NCI-H128 (cell line): ENCODE results near the gene AGR2.
"Not testable (repeated sequence)": the region's sequence is repeated elsewhere in the genome, so short reads cannot be mapped to it uniquely, and the experiment has no call there.

ENCODE experiments used
- DNase-seq: peaks from one replicate; lab custom pipeline; 2025; ENCODE audit not compliant: unreplicated experiment; lab: John Stamatoyannopoulos, UW

AGR2 gene

DNA sequence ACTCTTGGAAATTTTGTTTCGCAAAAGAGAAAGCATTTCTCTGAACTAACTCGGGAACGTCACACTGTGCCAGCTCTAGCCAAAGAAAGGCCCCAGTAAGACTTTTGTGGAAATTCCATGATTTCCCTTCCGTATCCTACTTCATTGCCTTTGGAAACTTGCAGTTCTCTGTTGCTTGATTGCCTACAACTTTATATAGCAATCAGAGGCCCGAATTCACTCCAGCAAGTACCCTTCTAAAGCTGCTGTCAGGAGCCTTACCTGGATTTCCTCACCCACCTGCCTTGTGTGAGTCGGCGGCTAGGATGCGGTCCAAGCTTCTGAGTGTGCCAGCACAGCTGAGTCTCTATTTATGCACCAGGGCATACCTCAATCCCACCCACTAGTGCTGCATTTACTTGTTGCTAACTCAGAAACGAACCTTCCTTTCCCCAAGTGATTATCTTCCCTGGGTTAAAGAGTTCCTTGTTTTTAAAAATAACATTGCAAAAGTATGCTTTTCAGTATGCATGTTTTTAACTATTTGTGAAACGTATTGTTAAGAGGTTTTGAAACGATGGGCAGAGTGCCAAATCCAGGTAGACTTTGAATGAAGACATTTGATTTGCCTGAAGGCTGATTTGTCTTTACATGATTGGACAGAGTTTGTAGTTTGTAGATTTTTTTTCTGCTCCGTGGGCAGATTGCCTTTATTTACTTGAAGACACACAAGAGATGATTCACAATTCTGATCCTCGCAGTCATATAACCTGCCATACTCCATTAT lies at the start of gene AGR2:
Gene AGR2 (minus strand): TSS at position 326 of the 766 bp plus-strand sequence. CDS start 3,203 bp downstream, outside the sequence.
- no peak for DNase-seq

DNA sequence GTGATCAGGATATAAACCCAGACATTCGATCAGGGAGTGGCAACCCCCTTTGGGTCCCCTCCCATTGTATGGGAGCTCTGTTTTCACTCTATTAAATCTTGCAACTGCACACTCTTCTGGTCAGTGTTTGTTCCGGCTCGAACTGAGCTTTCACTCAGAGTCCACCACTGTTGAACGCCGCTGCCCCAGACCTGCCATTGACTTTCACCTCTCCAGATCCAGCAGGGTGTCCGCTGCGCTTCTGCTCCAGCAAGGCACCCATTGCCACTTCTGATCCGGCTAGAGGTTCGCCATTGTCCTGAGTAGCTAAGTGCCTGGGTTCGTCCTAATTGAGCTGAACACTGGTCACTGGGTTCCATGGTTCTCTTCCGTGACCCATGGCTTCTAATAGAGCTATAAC lies 48.4 kb upstream of the AGR2 start:
- not testable (repeated sequence) for DNase-seq

DNA sequence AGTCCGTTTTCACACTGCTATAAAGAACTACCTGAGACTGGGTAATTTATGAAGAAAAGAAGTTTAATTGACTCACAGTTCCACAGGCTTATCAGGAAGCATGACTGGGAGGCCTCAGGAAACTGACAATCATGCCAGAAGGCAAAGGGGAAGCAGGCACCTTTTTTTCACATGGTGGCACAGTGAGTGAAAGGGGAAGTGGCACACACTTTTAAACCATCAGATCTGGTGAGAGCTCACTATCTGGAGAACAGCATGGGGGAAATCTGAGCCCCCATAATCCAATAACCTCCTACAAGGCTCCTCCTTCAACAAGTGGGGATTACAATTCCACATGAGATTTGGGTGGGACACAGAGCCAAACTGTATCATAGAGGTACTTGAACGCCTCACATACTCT lies 47.0 kb upstream of the AGR2 start:
- no peak for DNase-seq

DNA sequence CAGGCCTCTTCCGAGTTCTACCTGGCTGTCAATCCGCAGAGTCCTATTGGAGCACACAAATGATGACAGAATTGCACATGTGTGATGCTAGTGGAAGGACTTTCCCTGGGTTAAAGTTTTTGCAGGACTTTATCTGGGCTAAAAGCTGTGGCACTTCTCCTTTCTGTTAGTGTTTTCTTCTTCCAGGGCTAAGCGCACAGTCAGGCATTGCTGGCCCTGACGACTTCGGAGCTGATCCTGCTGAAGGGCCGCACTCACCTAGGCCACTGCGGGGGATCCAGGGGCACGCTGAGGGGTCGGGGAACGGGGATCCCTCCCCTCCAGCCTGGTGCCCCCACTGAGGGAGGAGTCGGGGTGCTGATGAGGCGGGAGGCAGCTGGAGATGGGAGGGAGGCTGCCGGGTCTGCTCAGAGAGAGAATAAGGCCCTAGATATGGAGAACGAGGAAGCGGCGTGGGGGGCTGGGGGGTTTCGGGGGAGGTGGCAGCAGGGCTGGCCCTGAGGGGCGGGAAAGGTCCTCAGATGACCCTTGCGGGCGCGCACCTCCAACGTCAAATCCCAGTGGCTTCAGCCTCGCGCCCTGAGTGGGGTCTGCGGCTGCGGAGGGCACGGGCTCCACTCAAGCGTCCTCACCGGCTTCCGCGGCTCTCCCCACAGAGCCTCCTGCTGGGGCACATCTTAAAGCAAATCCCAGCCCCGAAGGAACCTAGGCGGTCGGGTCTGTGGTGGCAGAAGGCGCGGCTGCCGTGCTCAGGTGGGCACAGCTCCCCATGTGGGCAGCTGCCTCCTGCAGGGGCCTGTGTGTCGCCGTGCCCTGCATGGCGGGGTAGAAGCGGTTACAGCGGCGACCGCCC lies 46.0 kb upstream of the AGR2 start:
- no peak for DNase-seq

DNA sequence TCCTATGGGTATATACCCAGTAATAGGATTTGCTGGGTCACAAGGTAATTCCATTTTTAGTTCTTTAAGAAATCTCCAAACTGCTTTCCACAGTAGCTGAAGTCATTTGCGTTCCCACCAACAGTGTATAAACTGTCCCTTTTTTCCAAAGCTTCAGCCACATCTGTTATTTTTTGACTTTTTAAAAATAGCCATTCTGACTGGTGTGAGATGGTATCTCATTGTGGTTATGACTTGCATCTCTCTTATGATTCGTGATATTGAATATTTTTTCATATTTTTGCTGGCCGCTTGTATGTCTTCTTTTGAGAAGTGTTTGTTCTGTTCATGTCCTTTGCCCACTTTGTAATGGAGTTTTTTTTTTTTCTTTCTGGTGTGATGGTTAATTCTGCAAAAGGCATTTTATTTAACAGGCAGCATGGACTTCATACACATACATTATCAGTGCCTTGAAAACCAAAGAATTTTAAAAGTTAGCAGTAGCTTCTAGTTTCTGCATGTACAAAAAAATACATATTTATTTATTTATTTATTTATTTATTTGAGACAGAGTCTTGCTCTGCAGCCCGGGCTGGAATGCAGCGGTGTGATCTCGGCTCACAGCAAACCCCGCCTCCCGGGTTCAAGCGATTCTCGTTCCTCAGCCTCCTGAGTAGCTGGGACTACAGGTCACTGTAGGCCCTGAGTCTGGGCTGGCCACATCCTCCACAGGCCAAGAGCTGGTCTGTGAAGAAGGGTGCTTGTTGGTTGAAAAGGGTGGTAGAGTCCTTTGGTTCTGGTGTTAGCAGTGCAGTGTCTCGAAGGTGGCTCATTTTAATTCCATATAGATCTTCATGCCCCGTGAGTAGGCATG lies 44.7 kb upstream of the AGR2 start:
- DNase-seq: no peak

DNA sequence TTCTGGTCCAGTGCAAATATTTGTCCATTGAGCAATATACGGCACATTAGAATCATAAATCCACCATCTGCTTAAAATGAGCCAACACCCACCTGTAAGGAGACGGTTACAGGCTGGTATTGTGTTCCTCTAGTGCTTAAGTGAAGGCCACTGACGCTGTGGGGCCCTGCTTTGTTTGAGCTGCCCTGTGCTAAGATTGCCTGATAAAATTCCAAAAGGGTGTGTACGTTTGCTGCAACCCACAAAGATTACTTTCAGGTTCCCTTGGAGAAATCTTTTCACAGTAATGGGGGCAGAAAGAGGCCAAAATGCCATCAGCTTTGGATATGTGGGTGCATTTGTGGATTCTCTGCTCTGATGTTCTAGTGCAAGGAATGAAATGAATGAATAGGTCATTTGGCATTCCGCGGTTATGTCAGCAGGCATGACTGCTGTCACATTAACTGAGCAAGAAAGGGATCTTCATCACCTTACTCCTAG lies 42.6 kb upstream of the AGR2 start:
- DNase-seq: no peak

DNA sequence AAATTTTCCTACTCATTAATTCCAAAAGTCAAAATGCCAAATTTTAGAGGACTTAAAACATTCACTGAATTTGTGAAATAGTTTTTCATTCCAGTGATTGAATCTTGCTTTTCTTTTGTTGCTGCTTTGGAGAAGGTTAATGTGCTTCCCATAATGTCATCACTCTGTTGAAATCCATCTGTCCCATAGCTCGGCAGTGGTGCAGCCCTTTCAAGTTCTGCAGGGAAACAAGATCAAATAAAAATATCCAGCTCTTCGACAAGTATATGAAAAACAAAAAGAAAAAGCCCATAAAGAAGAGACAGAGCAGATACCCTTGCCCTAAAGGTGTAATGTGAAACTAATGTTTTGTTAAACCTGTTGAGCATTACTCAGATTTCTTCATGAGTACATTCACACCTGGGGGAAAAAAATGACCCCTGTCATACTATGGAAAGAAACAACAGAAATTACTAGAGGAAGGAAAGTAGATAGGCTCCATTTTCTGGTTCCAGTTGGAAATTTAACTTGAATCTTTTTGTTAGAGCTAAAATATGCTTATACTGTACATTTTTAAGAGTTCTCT lies 41.9 kb upstream of the AGR2 start:
- DNase-seq: no peak

DNA sequence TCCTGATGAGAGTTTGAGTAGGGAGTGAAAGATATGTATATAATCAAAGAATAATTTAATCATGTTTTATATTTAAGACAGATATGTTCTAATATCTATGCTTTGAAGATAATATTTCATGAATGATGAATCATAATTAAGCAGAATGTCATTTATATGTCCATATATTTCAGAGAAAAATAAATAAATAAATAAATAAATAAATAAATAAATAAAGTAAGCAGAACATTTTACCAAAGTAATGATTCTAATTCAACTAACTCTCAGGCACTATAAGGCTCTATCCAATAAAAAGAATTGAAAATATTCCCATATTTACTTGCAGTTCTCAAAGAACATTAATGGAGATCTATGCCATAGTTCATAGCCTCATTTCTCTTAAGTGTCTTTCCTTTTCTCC lies 40.9 kb upstream of the AGR2 start:
- DNase-seq: no peak

DNA sequence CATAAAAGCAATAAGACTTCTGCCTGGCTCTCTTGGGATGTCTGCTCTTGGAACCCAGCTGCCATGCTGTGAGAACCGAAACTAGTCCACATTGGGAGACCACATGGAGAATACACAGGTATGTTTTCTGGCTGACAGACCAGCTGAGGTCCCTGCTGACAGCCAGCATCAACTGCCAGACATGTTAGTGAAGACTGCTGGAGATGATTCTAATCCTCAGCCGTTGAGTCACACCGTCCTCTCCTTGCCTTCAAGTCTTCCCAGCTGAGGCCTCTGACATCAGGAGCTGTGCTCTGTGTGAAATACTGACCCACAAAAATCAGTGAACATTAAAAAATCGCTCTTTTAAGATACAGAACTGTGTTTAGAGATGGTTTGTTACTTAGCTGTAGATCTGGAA lies 36.9 kb upstream of the AGR2 start:
- DNase-seq: no peak

DNA sequence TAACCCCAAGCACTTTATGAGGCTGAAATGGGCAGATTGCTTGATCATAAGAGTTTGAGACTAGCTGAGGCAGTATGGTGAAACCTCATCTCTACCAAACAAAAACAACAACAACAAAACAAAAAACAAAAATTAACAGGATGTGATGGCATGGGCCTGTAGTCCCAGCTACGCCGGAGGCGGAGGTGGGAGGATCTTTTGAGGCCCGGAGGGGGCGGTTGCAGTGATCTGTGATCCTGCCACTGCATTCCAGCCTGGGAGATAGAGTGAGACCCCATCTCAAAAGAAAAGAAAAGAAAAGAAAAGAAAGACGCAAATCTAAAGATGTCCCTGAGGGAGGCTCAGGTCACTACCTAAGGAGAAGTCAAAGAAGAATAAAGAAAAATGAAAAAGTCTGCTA lies 35.3 kb upstream of the AGR2 start:
- DNase-seq: no peak

DNA sequence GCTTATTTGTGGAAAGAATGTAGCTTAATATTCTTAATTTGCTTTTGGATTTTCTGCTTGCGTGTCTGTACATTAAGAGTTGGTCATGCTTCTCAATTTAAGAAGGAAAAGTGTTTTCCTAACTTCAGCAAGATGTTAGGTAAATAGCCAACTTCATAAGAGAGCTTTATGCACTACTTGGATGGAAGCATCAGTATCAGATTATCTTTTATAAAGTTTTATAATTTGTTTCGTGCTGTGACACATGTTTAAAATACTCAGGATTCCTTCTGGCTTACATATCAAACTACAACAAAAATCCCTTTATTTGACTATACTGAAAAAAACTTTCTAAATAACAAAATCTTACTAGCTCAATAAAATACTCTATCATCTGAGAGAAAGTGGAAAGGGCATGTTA lies 34.8 kb upstream of the AGR2 start:
- DNase-seq: no peak

DNA sequence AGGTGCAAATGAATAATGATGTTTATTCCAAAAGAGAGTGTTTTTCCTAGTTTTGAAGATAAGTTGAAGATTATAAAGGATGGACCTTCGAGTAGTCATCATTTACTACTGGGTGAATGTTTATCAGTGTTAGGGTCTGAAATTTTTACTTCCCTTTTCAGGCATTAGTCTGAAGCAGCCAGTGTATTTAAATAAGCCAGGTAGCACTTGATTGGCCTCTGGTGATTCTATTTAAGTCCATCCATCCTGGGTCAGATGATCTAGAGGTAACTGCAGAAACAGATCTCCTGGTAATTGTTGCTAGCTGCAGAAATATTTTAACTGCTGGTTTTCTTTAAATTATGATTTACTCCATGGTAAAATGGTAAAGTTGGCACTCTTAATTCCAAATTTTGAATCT lies 34.1 kb upstream of the AGR2 start:
- no peak for DNase-seq

DNA sequence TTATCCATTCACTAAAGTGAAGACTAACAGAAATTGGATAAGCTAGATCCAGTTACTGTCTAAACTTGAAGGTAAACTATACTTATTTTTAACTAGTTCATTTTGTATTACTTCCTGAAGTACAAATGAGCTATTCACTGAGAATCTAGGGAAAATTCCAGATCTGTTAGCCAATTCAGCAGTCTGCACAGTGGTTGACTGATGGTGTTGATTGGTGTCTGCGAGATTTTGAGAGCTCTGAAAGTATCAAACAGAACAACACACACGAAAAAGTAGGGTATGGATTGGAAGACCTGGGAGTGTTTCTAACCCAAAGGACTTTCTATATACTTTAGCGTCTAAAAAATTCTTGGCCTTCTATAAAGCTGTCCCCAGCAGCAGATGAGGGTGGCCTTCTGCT lies 33.6 kb upstream of the AGR2 start:
- no peak for DNase-seq

DNA sequence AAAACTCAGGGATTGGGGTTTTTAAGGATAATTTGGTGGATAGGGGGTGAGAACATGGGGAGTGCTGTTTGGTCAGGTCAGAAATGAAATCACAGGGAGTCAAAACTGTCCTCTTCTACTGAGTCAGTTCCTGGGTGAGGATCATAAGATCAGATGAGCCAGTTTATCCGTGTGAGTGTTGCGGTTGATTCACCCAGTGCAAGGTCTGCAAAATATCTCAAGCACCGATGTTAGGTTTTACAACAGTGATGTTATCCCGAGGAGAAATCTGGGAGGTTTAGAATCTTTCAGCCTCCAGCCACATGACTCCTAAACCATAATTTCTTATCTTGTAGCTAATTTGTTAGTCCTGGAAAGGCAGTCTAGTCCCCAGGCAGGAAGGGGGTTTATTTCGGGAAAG lies 31.7 kb upstream of the AGR2 start:
- DNase-seq: no peak

DNA sequence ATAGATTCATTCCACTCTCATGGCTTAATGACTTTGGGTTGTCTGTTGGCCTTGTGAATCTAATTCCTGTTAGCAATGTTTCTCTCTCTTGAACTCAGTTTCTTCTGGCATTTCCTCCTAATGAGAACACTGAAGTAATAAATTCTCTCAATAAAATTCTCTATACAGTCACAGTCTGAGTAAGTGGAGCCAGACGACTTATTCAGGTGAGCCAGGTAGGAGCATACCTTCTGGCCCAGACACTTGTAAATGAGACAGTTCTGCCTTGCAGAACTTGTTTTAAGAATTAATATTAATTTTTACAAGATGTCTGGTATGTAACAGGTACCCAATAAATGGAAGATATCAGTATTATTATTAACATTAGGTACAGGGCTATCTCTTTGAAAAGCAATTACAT lies 28.6 kb upstream of the AGR2 start:
- no peak for DNase-seq

DNA sequence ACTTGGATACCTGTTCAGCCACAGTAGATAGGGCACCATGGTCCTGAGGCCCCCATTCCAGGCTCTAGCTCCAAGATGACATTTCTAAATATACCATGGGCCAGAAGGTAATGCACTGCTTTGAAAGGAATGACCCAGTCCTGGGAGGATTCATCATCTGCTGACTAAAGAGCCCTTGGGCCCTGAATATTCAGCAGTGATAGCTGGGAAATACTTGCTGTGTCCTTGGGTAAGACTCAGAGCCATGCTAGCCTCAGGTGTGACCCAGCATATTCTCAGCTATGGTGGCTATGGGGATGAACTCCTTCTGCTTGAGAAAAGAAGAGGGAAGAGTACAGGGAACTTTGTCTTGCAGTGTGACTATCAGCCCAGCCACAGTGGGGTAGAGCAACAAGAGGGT lies 21.3 kb upstream of the AGR2 start:
- no peak for DNase-seq

DNA sequence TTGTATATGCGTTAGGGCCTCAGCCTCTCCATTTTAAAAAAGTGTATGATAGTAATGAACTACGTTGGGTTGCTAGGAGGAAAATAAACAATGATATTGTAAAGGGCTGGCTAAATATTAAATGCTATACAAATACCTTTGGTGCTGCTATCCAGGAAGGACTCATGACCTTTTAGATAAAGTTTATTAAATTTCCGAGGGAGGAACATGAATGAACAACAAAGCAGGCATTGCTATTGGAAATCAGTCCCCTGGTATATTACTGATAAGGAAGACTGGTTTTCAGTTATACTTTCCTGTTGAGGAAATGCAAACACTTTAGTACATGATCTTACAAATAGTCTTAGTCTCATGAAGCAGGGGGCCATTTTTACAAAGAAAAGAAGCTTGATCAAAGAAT lies 17.2 kb upstream of the AGR2 start:
- no peak for DNase-seq

DNA sequence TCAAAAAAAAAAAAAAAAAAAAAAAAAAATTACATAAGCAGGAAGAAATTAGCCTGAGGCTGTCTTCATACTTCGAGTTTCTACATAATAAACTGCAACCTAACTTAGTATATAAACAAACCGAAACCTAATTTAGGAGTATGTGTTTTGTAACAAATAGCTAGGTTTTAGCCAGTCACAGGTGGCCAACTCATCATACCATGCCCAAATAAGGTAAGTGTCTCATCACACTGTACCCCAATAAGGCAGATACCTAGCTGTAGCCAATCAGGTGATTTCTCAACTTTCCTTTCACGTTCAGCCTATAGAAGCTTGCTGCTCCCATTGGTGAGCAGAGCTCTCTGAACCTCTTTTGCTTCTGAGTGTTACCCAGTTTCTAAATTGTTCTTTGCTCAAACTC lies 13.9 kb upstream of the AGR2 start:
- DNase-seq: no peak

DNA sequence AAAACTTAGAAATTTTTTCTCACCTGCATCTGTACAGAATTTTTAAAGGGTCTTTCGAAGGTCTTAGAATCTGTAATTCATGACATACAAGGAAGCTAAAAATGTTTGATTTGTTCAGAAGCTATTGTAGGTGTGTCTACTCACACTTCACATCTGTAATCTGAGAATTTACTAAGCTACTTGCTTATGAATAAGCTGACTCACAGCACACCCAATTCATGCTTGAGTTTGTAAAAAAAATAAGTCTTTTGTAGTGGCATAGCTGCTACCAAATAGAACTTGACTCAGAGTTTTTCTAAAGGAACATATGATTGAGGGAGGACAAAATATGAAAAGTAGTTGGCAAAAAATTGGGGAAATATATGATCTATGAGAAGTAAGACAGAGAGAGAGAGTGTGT lies 12.7 kb upstream of the AGR2 start:
- no peak for DNase-seq

DNA sequence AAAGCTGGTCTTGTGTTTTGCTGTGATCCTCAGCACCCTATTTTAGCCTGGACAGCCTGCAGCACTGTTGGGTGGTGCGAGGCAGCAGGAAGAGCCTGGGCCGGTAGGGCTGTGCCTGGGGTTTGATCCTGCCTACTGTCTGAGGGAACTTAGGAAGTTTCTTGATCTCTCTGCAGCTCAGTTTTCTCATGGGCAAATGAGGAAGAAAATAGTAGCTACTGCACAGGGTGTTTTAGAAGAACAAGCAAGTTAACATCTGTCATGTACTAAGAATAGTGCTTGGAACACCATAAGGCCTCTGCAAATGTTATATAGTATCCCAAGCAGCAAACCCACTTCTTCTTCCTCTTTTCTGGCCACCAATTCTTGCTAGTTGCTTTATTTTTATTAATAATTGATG lies 12.0 kb upstream of the AGR2 start:
- DNase-seq: no peak

DNA sequence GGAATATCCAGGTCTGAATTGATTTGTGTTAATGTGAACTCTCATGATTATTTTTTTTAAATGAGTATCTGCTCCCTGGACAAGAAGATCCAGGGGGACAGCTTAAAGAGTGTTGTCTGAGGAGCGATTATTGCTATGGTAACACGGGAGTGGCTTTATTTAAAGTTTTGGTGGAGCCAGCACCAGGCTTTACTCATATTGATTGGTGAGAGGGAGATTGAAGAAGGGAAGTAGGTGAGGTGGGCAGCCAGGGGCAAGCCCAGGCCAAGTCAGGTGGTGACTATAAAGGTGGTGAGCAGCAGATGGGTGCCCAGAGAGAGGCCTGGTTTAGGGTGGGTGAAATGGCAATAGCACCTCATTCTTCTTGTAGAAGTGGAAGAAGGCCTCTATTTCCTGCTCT lies 10.2 kb upstream of the AGR2 start:
- DNase-seq: no peak
